Body of pancreas (tissue), 4 donors: ENCODE measurements around the gene IL1RAPL2. TPM values are rescaled to one million over a fixed set of nuclear protein-coding genes. Genes with fewer than 3 reads are reported as not detected.

ENCODE experiments used
- ATAC-seq: fragments of 150-250 bp; one replicate; pipeline ENCODE4 v1.9.1; 2016
- DNase-seq, 4 donors: peaks; one replicate each; pipeline ENCODE4 v3.0.0-alpha.2; 2019
- H3K27ac ChIP-seq, 4 donors: fragments of 200-600 bp; sonication (generic); 1 replicate in 3 of 4; 2 replicates in 1 of 4; pipeline versions ENCODE4 v1.5.1 to v1.6.1; 2016 to 2019; ENCODE audit warnings: mild to moderate bottlenecking in 1 of 4, mixed read lengths in 1 of 4, moderate library complexity in 1 of 4
- H3K27me3 ChIP-seq, 2 donors: fragments of 200-600 bp; sonication (generic); one replicate each; pipeline ENCODE4 v1.6.0; 2016; ENCODE audit warnings: mild to moderate bottlenecking in 1 of 2
- H3K36me3 ChIP-seq, 2 donors: fragments of 200-600 bp; sonication (generic); replicated peaks in 1 of 2; 2 replicates each; pipeline ENCODE4 v1.5.1; 2016; ENCODE audit warnings: low read depth in 2 of 2; ENCODE audit not compliant: insufficient read depth in 1 of 2
- H3K4me1 ChIP-seq: fragments of 200-600 bp; sonication (generic); one replicate; pipeline ENCODE4 v1.6.0; 2016
- H3K4me3 ChIP-seq, 2 donors: fragments of 200-600 bp; sonication (generic); 1 replicate in 1 of 2; 2 replicates in 1 of 2; pipeline ENCODE4 v1.5.1; 2016 to 2019
- H3K9me3 ChIP-seq, 3 donors: fragments of 200-600 bp; sonication (generic); 1 replicate in 2 of 3; 2 replicates in 1 of 3; pipeline ENCODE4 v1.5.1; 2016
- CTCF ChIP-seq, 7 experiments: fragments of 450-650 bp in 4 of 7; fragments of 200-600 bp in 3 of 7; sonication (generic) in 3 of 7; IDR thresholded peaks; one replicate each; pipeline ENCODE4 v1.5.1; 2016 to 2019; ENCODE audit warnings: antibody characterized with exemption in 7 of 7
- POLR2A ChIP-seq, 3 donors: fragments of 450-650 bp; IDR thresholded peaks; one replicate each; pipeline ENCODE4 v1.6.1; 2016; ENCODE audit warnings: antibody characterized with exemption in 3 of 3, mild to moderate bottlenecking in 2 of 3
- WGBS, 2 donors: methylation state at CpG; one replicate each; pipeline ENCODE4 v1.1.5; 2017; 5-methylcytosine and 5-hydroxymethylcytosine counted together
- intact Hi-C: fragments of 100-400 bp; cut with DNase I; formaldehyde crosslinking; loops from one replicate; pipeline ENCODE4 v1.15.1; 2023
- total RNA-seq, 2 donors: library from RNA; depleted of rRNA; stranded (reverse); fragments of >200 nt; gene quantifications; one replicate each; pipeline ENCODE4 v1.1.0, GENCODE V29; 2016

IL1RAPL2 gene
- total RNA-seq, 2 donors from 2014 or later, result not detected

GRCh38 chrX:105451401-105451800 is 885.4 kb downstream of the IL1RAPL2 start:
- Histone ChIP-seq H3K27me3 (no peaks in the 10 kb centered on the region), H3K4me3 (no peak overlapping the region), H3K4me1 (no peaks in the 10 kb centered on the region), H3K36me3 (no peaks in the 10 kb centered on the region), H3K9me3 (no peaks in the 10 kb centered on the region), H3K27ac (no peak overlapping the region)
- DNase-seq (no peak), ATAC-seq (no peak)
- intact Hi-C loops, result no loop called here
- TF ChIP-seq CTCF (IDR thresholded peaks at IDR 0.05) (no peak), POLR2A (IDR thresholded peaks at IDR 0.05) (no peak)

- WGBS, 2 donors, result 47 to 59% methylated on average over 3 of the region's 3 CpGs
- no peaks in the 10 kb centered on the region for H3K4me1 ChIP-seq
- intact Hi-C loops, result no loop called here
- ATAC-seq (no peak), DNase-seq (no peak)
- H3K36me3 ChIP-seq, result no peaks in the 10 kb centered on the region
- TF ChIP-seq CTCF (IDR thresholded peaks at IDR 0.05), result no peak
- no peak for TF ChIP-seq POLR2A (IDR thresholded peaks at IDR 0.05)
- no peaks in the 10 kb centered on the region for H3K27me3 ChIP-seq
- H3K4me3 ChIP-seq, result no peak overlapping the region
- H3K9me3 ChIP-seq, result no peaks in the 10 kb centered on the region
- H3K27ac ChIP-seq, result no peak overlapping the region
These were observed 892.8 kb downstream of the IL1RAPL2 start for GRCh38 chrX:105458846-105459245.

DNA sequence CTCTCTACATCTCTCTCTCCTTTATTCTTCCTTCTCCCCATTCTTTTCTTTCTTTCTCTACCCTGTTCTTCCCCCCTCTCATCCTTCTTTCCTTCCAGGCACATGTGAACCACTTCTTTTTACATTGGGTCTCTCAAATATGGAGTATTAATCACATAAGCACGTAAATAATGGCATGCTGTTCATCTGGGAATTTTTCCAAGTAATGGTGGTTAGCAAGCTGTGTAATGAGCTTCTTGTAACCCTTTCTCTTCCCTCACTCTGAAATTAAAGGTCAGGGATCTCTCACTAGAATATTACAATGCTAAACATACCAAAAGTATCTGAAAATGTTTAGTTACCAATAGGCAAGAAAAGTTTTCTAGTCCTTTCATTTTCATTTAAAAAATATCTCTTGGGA is 894.4 kb downstream of the IL1RAPL2 start:
- Histone ChIP-seq H3K9me3 (no peaks in the 10 kb centered on the region), H3K27me3 (no peaks in the 10 kb centered on the region), H3K36me3 (no peaks in the 10 kb centered on the region), H3K27ac (no peak overlapping the region), H3K4me3 (no peak overlapping the region), H3K4me1 (no peaks in the 10 kb centered on the region)
- no peak for TF ChIP-seq CTCF (IDR thresholded peaks at IDR 0.05)
- no peak for DNase-seq
- intact Hi-C loops, result no loop called here
- ATAC-seq, result no peak
- WGBS, 2 donors, result 0% methylated on average over 1 of the region's 1 CpG

- DNase-seq, result no peak
- Histone ChIP-seq H3K4me1 (no peaks in the 10 kb centered on the region), H3K36me3 (no peaks in the 10 kb centered on the region), H3K27ac (no peak overlapping the region), H3K4me3 (no peak overlapping the region), H3K27me3 (no peaks in the 10 kb centered on the region), H3K9me3 (no peaks in the 10 kb centered on the region)
- ATAC-seq, result no peak
- TF ChIP-seq POLR2A (IDR thresholded peaks at IDR 0.05) (no peak), CTCF (IDR thresholded peaks at IDR 0.05) (no peak)
- WGBS, 2 donors, result 42 to 47% methylated on average over 1 of the region's 1 CpG
- intact Hi-C loops, result no loop called here
These were observed 895.0 kb downstream of the IL1RAPL2 start for GRCh38 chrX:105461016-105461415.

DNA sequence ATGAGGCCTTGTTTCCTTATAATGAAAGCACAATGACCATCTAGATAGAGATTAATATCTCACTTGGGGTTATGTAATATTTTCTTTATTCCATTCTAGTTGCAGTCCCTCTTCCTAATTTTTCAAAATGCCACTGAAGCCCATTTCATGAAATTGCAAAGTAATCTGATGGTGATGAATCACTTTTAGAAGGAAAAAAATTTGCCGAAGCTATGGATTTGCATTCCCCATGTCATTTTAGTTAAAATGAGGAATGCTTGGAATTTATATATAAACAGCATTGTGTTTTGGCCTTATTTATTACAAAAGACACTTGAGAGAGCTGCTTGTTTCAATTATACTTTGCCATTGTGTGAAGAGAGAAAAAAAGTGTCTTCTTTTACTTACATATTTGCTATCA is 896.2 kb downstream of the IL1RAPL2 start:
- no peaks in the 10 kb centered on the region for H3K9me3 ChIP-seq
- H3K4me1 ChIP-seq, result no peaks in the 10 kb centered on the region
- H3K27ac ChIP-seq, result no peak overlapping the region
- 14 to 38% methylated on average over 1 of the region's 1 CpG for WGBS, 2 donors
- no peak for TF ChIP-seq POLR2A (IDR thresholded peaks at IDR 0.05)
- TF ChIP-seq CTCF (IDR thresholded peaks at IDR 0.05), result no peak
- no peak overlapping the region for H3K4me3 ChIP-seq
- DNase-seq (no peak), ATAC-seq (no peak)
- intact Hi-C loops, result no loop called here
- H3K27me3 ChIP-seq, result no peaks in the 10 kb centered on the region
- H3K36me3 ChIP-seq, result no peaks in the 10 kb centered on the region
